NB4 (cell line): ENCODE data around the gene DRD3.

Source experiments
- DNase-seq: peaks from one replicate; pipeline ENCODE4 v3.0.0; 2010; ENCODE audit warnings: low read depth
- H3K4me3 ChIP-seq: one replicate; pipeline ENCODE4 v1.5.1; 2011; ENCODE audit warnings: mild to moderate bottlenecking, low read depth, low read length, moderate library complexity
- CTCF ChIP-seq: IDR thresholded peaks from one replicate; pipeline ENCODE4 v1.5.1; 2012; ENCODE audit warnings: low read depth, low read length
- MAX ChIP-seq: IDR thresholded peaks from 2 replicates; pipeline ENCODE4 v1.6.1; 2011; ENCODE audit warnings: low read depth, low read length
- MYC ChIP-seq: IDR thresholded peaks from 2 replicates; pipeline ENCODE4 v1.6.1; 2011; ENCODE audit warnings: low read depth, low read length
- POLR2A ChIP-seq: IDR thresholded peaks from 2 replicates; pipeline ENCODE4 v1.6.1; 2011; ENCODE audit warnings: mild to moderate bottlenecking; ENCODE audit not compliant: insufficient read length; ENCODE audit errors: extremely low read depth

The DRD3 gene

GRCh38 chr3:114144909-114145688 lies 33.8 kb downstream of the DRD3 start:
- TF ChIP-seq POLR2A (no peak), CTCF (no peak)
- no peak overlapping the region for H3K4me3 ChIP-seq
- DNase-seq, result no peak

GRCh38 chr3:114143817-114144216 lies 35.0 kb downstream of the DRD3 start:
- H3K4me3 ChIP-seq, result no peak overlapping the region
- TF ChIP-seq MYC (no peak), CTCF (no peak), MAX (no peak), POLR2A (no peak)
- DNase-seq, result no peak

GRCh38 chr3:114139836-114140235 lies 39.0 kb downstream of the DRD3 start:
- TF ChIP-seq MYC, result no peak
- TF ChIP-seq POLR2A, result no peak
- no peak for TF ChIP-seq MAX
- no peak for TF ChIP-seq CTCF
- no peak overlapping the region for H3K4me3 ChIP-seq
- DNase-seq, result no peak

DNA sequence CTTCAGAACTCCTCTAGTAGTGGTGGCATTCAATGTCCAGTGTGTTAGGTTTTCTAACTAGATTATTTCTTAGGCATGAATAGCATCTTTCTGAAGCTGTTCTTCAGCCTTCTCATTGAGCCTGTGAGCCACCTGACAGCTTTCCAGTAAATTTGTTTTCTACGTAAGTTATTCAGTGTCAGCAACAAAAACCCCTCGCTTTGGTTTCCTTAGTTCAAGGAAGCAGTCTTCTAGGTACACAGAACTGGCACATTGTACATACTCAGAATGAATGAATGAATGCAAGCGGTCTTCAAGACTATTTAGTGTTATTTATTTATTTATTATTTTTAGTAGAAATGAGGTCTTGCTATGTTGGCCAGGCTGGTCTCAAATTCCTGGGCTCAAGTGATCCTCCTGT lies 44.9 kb downstream of the DRD3 start:
- DNase-seq, result no peak
- no peak overlapping the region for H3K4me3 ChIP-seq
- TF ChIP-seq MYC (no peak), MAX (no peak), CTCF (no peak)

GRCh38 chr3:114132500-114132899 lies 46.4 kb downstream of the DRD3 start:
- no peak for DNase-seq
- no peak for TF ChIP-seq MYC
- no peak for TF ChIP-seq MAX
- H3K4me3 ChIP-seq, result no peak overlapping the region

GRCh38 chr3:114128826-114129225 lies 50.0 kb downstream of the DRD3 start:
- no peak for DNase-seq
- H3K4me3 ChIP-seq, result no peak overlapping the region
- TF ChIP-seq MYC (no peak), MAX (no peak), POLR2A (no peak)

DNA sequence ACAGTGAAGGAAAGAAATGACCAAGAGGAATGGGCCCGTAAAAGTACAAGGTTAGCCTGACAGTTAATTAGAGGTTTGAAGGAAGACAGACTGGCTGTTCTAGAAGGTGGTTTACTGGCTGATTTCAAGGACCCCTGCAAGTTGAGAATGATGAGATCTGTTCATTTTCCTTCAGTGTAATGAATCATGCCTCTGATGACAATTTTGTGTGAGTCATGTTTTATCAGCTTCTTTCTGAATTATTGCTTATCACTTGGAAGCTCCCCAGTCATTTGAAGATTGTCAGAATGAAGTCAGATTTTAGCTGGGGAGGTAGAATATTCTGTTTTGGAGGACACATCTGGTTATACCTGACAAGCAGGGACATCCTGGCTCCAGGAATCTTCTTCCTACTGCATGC lies 50.6 kb downstream of the DRD3 start:
- DNase-seq, result no peak
- TF ChIP-seq POLR2A (no peak), CTCF (no peak), MAX (no peak), MYC (no peak)
- H3K4me3 ChIP-seq, result no peak overlapping the region
